ENCODE measurements around the gene NLGN2. TPM values are rescaled to one million over a fixed set of nuclear protein-coding genes. Genes with fewer than 3 reads are reported as not detected.

NLGN2 gene
- total RNA-seq, 2 experiments from 2014 or later = 0.06 to 1.2 TPM

DNA sequence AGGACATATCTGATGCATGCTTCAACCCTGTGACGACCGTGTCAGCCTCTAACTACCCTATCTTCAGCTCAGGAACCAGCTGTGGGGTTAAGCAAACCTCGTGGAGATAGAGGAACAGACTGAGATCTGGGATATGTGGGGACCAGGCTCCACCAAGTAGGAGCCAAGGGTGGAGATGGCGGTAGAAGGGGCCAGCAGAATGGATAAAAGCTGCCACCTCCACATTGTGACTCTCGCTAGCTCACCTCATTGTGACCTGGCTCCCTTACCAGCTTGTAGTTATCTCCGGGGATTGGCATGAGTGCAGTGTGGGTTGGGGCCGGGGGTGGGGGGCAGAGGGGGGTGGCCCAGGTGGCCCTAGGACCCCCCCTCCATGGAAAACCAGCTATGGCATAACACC lies 17.7 kb downstream of the NLGN2 start, which contains the start of gene SPEM2:
SPEM2 (plus strand) TSS at position 301 of the 400 bp plus-strand sequence; CDS start at position 374, 73 bp downstream.
- no TSS peak for BruUV-seq (replicated peaks)
- POLR2A ChIA-PET = no interaction called here
- CTCF ChIA-PET (ENCODE audit: unreplicated experiment) = interaction anchor here (0.6 kb wide), 1 partner anchor 110 kb away, joined by 4 read pairs; no protein-coding TSS in a partner anchor

DNA sequence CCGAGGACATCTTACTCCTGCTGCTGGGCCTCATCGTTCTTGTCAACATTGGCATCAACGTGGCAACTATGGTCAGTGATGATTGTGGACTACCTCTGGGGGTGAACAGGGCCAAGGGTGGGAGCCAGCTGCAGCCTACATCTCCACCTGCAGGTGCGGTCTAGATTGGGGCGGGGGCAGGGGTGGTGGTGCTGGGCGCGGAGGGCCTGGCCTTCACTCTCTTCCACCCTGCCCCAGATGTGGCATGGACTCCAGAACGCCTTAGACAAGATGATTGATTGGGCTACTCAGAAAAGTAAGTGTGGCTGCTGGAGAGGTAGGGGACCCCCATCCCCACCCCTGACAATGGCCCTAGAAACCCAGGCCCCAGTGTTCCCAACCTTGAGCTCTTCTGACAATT lies 18.1 kb downstream of the NLGN2 start:
- ChIA-PET POLR2A (no interaction called here), CTCF (ENCODE audit: unreplicated experiment) (no interaction called here)
- Histone ChIP-seq H4K20me1 (ENCODE audit: insufficient read depth, low read length) (no peaks in the 10 kb centered on the region), H3K4me3 (ENCODE audit: low read depth, low read length, poor library complexity, severe bottlenecking) (no peak overlapping the region), H3K4me1 (ENCODE audit: insufficient read depth, low read length, poor library complexity, severe bottlenecking) (no peaks in the 10 kb centered on the region), H3K9me3 (ENCODE audit: low read length) (no peaks in the 10 kb centered on the region), H3K27ac (ENCODE audit: low read depth, low read length, poor library complexity, severe bottlenecking) (no peak overlapping the region), H2AFZ (ENCODE audit: low read length) (no peak overlapping the region), H3K36me3 (ENCODE audit: insufficient read depth, low read length) (no peaks in the 10 kb centered on the region), H3K79me2 (ENCODE audit: insufficient read depth, low read depth, low read length) (no peaks in the 10 kb centered on the region), H3K4me2 (ENCODE audit: low read length) (no peak overlapping the region), H3K9me2 (ENCODE audit: insufficient read depth, low read length) (no peaks in the 10 kb centered on the region)
- BruUV-seq (replicated peaks) = no TSS peak
- TF ChIP-seq EZH2phosphoT487 (IDR thresholded peaks at IDR 0.05; ENCODE audit: borderline replicate concordance, low read depth, low read length) = no peak
- TF ChIP-seq, protein P1, sequence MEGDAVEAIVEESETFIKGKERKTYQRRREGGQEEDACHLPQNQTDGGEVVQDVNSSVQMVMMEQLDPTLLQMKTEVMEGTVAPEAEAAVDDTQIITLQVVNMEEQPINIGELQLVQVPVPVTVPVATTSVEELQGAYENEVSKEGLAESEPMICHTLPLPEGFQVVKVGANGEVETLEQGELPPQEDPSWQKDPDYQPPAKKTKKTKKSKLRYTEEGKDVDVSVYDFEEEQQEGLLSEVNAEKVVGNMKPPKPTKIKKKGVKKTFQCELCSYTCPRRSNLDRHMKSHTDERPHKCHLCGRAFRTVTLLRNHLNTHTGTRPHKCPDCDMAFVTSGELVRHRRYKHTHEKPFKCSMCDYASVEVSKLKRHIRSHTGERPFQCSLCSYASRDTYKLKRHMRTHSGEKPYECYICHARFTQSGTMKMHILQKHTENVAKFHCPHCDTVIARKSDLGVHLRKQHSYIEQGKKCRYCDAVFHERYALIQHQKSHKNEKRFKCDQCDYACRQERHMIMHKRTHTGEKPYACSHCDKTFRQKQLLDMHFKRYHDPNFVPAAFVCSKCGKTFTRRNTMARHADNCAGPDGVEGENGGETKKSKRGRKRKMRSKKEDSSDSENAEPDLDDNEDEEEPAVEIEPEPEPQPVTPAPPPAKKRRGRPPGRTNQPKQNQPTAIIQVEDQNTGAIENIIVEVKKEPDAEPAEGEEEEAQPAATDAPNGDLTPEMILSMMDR (conservative IDR thresholded peaks at IDR 0.05; ENCODE audit: low read length) = no peak
- no peak for DNase-seq (ENCODE audit: low spot score)
- intact Hi-C loops (cut with micrococcal nuclease; ENCODE audit: unreplicated experiment) = no loop called here

More for the DNA sequence above, 17.7 kb downstream of the NLGN2 start, which contains the start of gene SPEM2:
- Histone ChIP-seq H3K36me3 (ENCODE audit: insufficient read depth, low read length) (no peaks in the 10 kb centered on the region), H3K4me3 (ENCODE audit: low read depth, low read length, poor library complexity, severe bottlenecking) (no peak within 1 kb of the TSS), H2AFZ (ENCODE audit: low read length) (no peak within 1 kb of the TSS), H3K4me1 (ENCODE audit: insufficient read depth, low read length, poor library complexity, severe bottlenecking) (no peaks in the 10 kb centered on the region), H3K79me2 (ENCODE audit: insufficient read depth, low read depth, low read length) (no peaks in the 10 kb centered on the region), H3K9me2 (ENCODE audit: insufficient read depth, low read length) (no peaks in the 10 kb centered on the region), H3K4me2 (ENCODE audit: low read length) (no peak within 1 kb of the TSS), H3K9me3 (ENCODE audit: low read length) (no peaks in the 10 kb centered on the region), H4K20me1 (ENCODE audit: insufficient read depth, low read length) (no peaks in the 10 kb centered on the region), H3K27ac (ENCODE audit: low read depth, low read length, poor library complexity, severe bottlenecking) (no peak within 1 kb of the TSS)
- no peak for TF ChIP-seq EZH2phosphoT487 (IDR thresholded peaks at IDR 0.05; ENCODE audit: borderline replicate concordance, low read depth, low read length)
- TF ChIP-seq, protein P1 (conservative IDR thresholded peaks at IDR 0.05; ENCODE audit: low read length) = no peak
- intact Hi-C loops (cut with micrococcal nuclease; ENCODE audit: unreplicated experiment) = no loop called here
- DNase-seq (ENCODE audit: low spot score) = no peak

DNA sequence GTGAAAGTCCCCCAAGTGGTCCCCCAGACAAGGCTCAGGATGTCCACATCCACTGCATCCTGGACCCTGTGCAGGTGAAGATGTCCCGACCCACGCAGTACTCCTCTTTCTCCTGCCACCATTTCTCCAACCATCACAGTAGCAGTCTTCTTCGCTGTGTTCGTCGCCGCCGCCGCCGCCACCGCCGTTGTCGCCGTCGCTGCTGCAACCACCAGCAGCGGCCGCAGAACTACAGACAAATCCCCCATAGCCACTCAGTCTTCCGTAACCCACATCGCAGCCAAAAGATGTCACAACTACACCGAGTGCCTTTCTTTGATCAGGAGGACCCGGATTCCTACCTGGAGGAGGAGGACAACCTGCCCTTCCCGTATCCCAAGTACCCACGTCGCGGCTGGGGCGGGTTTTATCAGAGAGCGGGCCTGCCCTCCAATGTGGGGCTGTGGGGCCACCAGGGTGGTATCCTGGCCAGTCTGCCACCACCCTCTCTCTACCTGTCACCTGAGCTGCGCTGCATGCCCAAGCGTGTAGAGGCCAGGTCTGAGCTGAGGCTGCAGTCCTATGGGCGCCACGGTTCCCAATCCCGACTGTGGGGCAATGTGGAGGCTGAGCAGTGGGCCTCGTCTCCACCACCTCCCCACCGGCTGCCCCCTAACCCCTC lies 18.7 kb downstream of the NLGN2 start:
- ChIA-PET POLR2A (no interaction called here), CTCF (ENCODE audit: unreplicated experiment) (no interaction called here)
- no peaks in the 10 kb centered on the region for H3K36me3 ChIP-seq (ENCODE audit: insufficient read depth, low read length)
- H3K79me2 ChIP-seq (ENCODE audit: insufficient read depth, low read depth, low read length) = no peaks in the 10 kb centered on the region
- no peaks in the 10 kb centered on the region for H3K4me1 ChIP-seq (ENCODE audit: insufficient read depth, low read length, poor library complexity, severe bottlenecking)
- intact Hi-C loops (cut with micrococcal nuclease; ENCODE audit: unreplicated experiment) = no loop called here
- no peaks in the 10 kb centered on the region for H4K20me1 ChIP-seq (ENCODE audit: insufficient read depth, low read length)
- no peak for DNase-seq (ENCODE audit: low spot score)
- no peak overlapping the region for H3K4me3 ChIP-seq (ENCODE audit: low read depth, low read length, poor library complexity, severe bottlenecking)
- H2AFZ ChIP-seq (ENCODE audit: low read length) = no peak overlapping the region
- BruUV-seq (replicated peaks) = no TSS peak
- TF ChIP-seq, protein P1 (conservative IDR thresholded peaks at IDR 0.05; ENCODE audit: low read length) = no peak
- no peak for TF ChIP-seq EZH2phosphoT487 (IDR thresholded peaks at IDR 0.05; ENCODE audit: borderline replicate concordance, low read depth, low read length)
- H3K9me3 ChIP-seq (ENCODE audit: low read length) = no peaks in the 10 kb centered on the region
- no peak overlapping the region for H3K27ac ChIP-seq (ENCODE audit: low read depth, low read length, poor library complexity, severe bottlenecking)
- no peaks in the 10 kb centered on the region for H3K9me2 ChIP-seq (ENCODE audit: insufficient read depth, low read length)
- no peak overlapping the region for H3K4me2 ChIP-seq (ENCODE audit: low read length)

All from OCI-LY7 (cell line).